ENCODE results near the gene PBX4.

The PBX4 gene

DNA sequence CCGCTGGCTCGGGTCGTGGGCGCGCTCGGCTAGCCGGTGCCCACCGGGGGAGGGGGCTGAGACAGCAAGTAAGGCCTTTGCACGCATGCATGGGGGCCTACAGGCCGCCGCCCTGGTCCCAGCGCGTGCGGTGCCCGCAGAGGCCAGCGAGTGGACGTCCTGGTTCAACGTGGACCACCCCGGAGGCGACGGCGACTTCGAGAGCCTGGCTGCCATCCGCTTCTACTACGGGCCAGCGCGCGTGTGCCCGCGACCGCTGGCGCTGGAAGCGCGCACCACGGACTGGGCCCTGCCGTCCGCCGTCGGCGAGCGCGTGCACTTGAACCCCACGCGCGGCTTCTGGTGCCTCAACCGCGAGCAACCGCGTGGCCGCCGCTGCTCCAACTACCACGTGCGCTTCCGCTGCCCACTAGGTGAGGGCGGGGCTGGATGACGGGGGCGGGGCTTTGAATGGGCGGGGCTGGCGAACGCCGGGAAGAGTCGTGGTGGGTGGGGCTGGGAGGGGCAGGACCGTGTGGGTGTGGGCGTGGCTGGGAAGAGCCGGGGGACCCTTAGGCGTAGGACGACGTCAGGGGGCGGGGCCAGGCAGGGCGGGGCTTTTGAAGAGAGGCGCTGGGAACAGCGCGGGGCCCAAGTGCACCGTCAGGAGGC lies 78.3 kb downstream of the PBX4 start:
- DNase-seq (ENCODE audit: insufficient read length, low spot score) (no peak), FAIRE-seq (no peak)
- TF ChIP-seq SPI1 (IDR thresholded peaks at IDR 0.05; ENCODE audit: low read depth, low read length) = no peak
- TF ChIP-seq POLR2A (IDR thresholded peaks at IDR 0.05; ENCODE audit: low read depth, low read length) = no peak
- no peak for TF ChIP-seq PAX5 (IDR thresholded peaks at IDR 0.05; ENCODE audit: insufficient read depth, low read length, severe bottlenecking)
- TF ChIP-seq POLR2AphosphoS5 (IDR thresholded peaks at IDR 0.05; ENCODE audit: low read depth, low read length) = no peak
- no peak for TF ChIP-seq TAF1 (IDR thresholded peaks at IDR 0.05; ENCODE audit: low read depth, low read length)
- no peak for TF ChIP-seq POU2F2 (IDR thresholded peaks at IDR 0.05; ENCODE audit: low read depth, low read length)

DNA sequence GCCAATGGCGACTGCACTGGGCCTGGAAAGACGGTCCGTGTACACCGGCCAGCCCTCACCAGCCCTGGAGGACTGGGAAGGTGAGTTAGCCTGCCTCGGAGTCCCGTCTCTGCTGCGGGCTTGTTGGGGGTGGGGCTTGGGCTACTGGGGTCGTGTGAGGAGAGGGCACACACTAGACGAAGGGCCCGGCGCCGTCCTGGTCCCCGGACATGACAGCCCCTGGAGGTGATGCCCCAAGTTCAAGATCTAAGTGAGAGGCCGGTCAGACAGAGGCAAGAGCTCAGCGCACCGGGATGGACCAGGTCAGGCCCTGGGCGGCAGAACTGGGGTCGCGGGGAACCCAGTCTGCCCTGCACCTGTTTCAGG lies 78.8 kb downstream of the PBX4 start:
- FAIRE-seq (no peak), DNase-seq (ENCODE audit: insufficient read length, low spot score) (no peak)
- TF ChIP-seq SPI1 (IDR thresholded peaks at IDR 0.05; ENCODE audit: low read depth, low read length) (no peak), PAX5 (IDR thresholded peaks at IDR 0.05; ENCODE audit: insufficient read depth, low read length, severe bottlenecking) (no peak), POLR2AphosphoS5 (IDR thresholded peaks at IDR 0.05; ENCODE audit: low read depth, low read length) (no peak), TAF1 (IDR thresholded peaks at IDR 0.05; ENCODE audit: low read depth, low read length) (no peak), POLR2A (IDR thresholded peaks at IDR 0.05; ENCODE audit: low read depth, low read length) (no peak), POU2F2 (IDR thresholded peaks at IDR 0.05; ENCODE audit: low read depth, low read length) (no peak)

DNA sequence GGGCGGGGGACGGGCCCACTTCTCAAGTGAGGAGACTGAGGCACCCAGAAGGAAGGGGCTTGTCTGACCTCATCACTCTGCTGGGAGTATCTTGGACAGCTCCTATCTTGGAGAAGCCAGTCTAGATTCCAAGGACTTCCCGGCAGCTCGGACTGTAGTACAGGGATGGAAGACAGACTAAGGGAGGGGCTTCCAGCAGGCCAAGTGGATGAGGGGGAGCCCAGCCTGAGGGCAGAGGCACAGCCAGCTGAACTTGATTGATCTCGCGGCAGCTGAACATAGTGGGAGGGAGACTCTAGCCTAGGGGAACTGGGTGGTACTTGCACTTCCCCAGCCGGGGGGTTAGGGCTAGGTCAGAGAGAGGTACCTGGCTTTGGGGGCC lies 79.7 kb downstream of the PBX4 start:
- DNase-seq (ENCODE audit: insufficient read length, low spot score) (no peak), FAIRE-seq (no peak)
- TF ChIP-seq SPI1 (IDR thresholded peaks at IDR 0.05; ENCODE audit: low read depth, low read length) (no peak), POLR2A (IDR thresholded peaks at IDR 0.05; ENCODE audit: low read depth, low read length) (no peak), POU2F2 (IDR thresholded peaks at IDR 0.05; ENCODE audit: low read depth, low read length) (no peak), PAX5 (IDR thresholded peaks at IDR 0.05; ENCODE audit: insufficient read depth, low read length, severe bottlenecking) (no peak), TAF1 (IDR thresholded peaks at IDR 0.05; ENCODE audit: low read depth, low read length) (no peak), POLR2AphosphoS5 (IDR thresholded peaks at IDR 0.05; ENCODE audit: low read depth, low read length) (no peak)

DNA sequence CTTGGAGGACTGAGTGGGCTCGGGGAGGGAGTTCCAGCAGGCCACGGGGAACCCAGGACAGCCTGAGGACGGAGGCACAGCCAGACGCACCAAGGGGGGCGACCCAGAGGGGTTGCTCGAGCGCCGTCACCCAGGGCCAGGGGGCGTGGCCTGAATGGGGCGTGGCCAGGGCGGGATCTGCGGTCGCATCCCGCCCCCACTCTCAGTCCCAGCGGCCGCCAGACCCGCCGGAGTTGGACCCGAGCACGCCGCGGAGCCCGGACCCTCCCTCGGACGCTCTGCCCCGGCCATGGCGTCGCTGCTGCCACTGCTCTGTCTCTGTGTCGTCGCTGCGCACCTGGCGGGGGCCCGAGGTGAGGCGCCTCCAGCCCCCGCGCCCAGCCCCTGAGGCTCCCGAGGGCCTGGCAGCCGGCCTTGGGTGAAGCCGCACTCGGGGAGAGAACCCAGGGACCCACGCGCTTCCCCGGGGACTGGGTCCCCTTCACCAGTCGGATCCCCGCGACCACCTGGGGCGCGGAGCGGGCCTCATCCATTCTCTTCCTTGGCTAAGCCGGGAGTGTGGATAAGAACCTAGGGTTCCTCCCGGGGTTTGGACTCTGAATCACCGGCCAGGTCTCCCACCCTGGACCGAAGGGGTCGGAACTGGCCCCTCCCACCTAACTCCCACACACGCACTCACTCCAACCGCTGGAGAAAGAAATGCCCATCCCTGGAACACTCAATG lies 80.3 kb downstream of the PBX4 start, which contains the start of gene CILP2:
CILP2 (plus strand) TSS at position 205 of the 724 bp plus-strand sequence; CDS start at position 290, 85 bp downstream.
- no peak for DNase-seq (ENCODE audit: insufficient read length, low spot score)
- TF ChIP-seq PAX5 (IDR thresholded peaks at IDR 0.05; ENCODE audit: insufficient read depth, low read length, severe bottlenecking) = no peak
- no peak for TF ChIP-seq TAF1 (IDR thresholded peaks at IDR 0.05; ENCODE audit: low read depth, low read length)
- TF ChIP-seq POU2F2 (IDR thresholded peaks at IDR 0.05; ENCODE audit: low read depth, low read length) = no peak
- TF ChIP-seq SPI1 (IDR thresholded peaks at IDR 0.05; ENCODE audit: low read depth, low read length) = no peak
- TF ChIP-seq POLR2AphosphoS5 (IDR thresholded peaks at IDR 0.05; ENCODE audit: low read depth, low read length) = no peak
- no peak for TF ChIP-seq POLR2A (IDR thresholded peaks at IDR 0.05; ENCODE audit: low read depth, low read length)
- no peak for FAIRE-seq

DNA sequence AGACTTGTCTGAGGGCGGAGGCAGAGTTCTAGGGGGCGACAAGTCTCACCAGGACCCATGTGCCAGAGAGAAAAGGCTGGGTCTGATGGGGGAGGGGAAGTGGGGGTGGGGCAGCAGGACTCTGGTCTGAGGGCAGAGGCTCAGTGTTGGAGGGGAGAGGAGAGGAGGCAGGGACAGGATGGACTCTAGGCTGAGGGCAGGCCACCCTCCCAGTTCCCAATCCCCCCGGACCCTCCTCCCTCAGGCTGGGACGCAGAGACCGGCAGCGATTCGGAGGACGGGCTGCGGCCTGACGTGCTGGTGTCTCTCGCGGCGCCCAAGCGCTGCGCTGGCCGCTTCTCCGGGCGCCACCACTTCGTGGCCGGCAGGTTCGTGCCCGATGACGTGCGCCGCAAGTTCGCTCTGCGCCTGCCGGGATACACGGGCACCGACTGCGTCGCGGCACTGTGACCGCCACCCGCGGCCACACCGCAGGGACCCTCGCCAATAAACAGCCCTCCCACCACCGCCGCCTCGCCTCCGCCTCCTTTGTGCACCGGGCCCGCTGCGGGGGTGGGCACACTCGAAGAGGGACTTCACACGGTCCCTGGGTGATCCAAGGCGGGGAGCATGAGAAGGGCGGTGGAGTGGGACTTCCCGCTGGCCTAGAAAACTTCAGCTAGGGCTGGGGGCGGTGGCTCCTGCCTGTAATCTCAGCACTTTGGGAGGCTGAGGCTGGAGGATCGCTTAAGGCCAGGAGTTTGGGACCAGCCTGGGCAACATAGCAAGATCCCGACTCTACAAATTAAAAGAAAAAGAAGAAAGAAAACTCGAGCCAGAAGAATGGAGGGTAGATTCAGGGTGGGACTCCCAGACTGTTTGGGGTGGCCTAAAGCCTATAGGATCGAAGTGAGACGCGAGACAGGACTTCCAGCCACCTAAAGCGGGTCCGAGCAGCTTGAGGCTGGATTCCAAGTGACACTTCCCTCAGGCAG lies 81.1 kb downstream of the PBX4 start:
- FAIRE-seq (no peak), DNase-seq (ENCODE audit: insufficient read length, low spot score) (no peak)
- TF ChIP-seq PAX5 (IDR thresholded peaks at IDR 0.05; ENCODE audit: insufficient read depth, low read length, severe bottlenecking) (no peak), POU2F2 (IDR thresholded peaks at IDR 0.05; ENCODE audit: low read depth, low read length) (no peak), POLR2AphosphoS5 (IDR thresholded peaks at IDR 0.05; ENCODE audit: low read depth, low read length) (no peak), TAF1 (IDR thresholded peaks at IDR 0.05; ENCODE audit: low read depth, low read length) (no peak), POLR2A (IDR thresholded peaks at IDR 0.05; ENCODE audit: low read depth, low read length) (no peak), SPI1 (IDR thresholded peaks at IDR 0.05; ENCODE audit: low read depth, low read length) (no peak)

DNA sequence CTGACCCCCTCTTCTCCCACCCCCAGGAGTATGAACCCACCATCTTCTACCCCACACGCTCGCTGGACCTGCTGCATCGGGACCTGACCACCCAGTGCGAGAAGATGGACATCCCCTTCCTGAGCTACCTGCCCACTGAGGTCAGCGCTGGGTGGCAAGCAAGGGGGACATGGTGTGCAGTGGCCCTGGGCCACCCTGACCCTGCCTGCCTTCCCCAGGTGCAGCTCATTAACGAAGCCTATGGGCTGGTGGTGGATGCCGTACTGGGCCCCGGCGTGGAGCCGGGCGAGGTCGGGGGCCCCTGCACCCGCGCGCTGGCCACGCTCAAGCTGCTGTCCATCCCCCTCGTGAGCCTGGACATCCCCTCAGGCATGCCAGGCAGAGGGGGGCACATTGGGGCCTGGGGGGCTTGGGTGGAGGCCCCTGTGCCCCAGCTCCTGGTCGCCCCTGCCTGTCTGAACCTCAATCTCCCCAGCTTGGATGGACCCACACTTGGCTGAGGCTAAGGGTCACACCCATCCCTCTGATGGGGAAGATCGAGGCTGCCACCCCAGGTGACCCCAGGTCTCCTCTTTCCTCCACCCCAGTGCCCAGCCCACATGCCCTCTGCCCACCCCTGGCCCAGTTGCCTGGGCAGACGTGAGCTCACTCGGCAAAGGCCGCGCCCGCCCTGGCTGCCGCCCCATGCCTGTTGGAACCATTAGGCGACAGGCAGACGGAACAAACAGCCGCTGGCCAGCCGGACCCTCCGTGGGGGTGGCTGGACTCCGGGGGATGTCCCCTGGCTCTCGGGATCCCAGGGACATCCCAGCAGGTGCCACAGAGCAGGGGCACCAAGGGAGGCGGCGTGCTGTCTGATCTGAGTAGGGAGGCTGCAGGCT lies 82.9 kb downstream of the PBX4 start:
- TF ChIP-seq SPI1 (IDR thresholded peaks at IDR 0.05; ENCODE audit: low read depth, low read length) (no peak), PAX5 (IDR thresholded peaks at IDR 0.05; ENCODE audit: insufficient read depth, low read length, severe bottlenecking) (no peak), TAF1 (IDR thresholded peaks at IDR 0.05; ENCODE audit: low read depth, low read length) (no peak), POLR2AphosphoS5 (IDR thresholded peaks at IDR 0.05; ENCODE audit: low read depth, low read length) (no peak), POU2F2 (IDR thresholded peaks at IDR 0.05; ENCODE audit: low read depth, low read length) (no peak), POLR2A (IDR thresholded peaks at IDR 0.05; ENCODE audit: low read depth, low read length) (no peak)
- FAIRE-seq = no peak

DNA sequence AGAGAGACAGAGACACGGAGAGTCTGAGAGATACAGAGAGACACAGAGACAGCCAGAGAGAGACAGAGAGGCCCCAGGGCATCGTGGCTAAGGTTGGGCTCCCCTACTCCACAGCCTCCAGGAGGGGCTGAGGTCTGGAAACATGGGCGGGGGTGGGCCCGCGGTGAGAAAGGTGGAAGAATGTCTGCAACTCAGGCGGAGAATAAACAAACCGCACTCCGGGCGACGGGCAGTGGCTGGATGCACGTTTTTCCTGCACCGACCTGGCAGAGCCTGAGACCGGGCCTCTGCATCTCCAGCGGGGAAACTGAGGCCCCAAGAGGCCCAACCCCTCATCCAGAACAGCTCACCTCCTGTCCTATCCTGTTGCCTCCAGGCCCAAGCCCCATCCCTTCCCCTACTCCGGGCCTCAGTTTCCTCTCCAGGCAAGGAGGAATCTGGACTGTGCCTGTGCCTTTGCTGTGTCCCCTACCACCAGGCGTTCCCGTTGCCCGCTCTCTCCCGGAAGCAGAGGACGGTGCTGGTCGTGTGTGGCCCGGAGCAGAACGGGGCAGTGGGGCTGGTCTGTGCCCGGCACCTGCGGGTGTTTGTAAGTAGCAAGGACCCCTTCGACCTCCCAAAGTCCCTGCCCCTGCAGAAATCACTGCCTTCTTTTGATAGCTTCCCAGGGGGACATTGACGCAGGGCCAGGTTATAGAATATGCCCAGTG lies 83.8 kb downstream of the PBX4 start:
- no peak for TF ChIP-seq SPI1 (IDR thresholded peaks at IDR 0.05; ENCODE audit: low read depth, low read length)
- no peak for TF ChIP-seq TAF1 (IDR thresholded peaks at IDR 0.05; ENCODE audit: low read depth, low read length)
- no peak for TF ChIP-seq POU2F2 (IDR thresholded peaks at IDR 0.05; ENCODE audit: low read depth, low read length)
- TF ChIP-seq POLR2A (IDR thresholded peaks at IDR 0.05; ENCODE audit: low read depth, low read length) = no peak
- TF ChIP-seq PAX5 (IDR thresholded peaks at IDR 0.05; ENCODE audit: insufficient read depth, low read length, severe bottlenecking) = no peak
- DNase-seq (ENCODE audit: insufficient read length, low spot score) (no peak), FAIRE-seq (no peak)

More for the DNA sequence above, 82.9 kb downstream of the PBX4 start:
- no peak for DNase-seq (ENCODE audit: insufficient read length, low spot score)
